HG02763 (cell line): ENCODE measurements around the gene SLC39A3.
A peak's percentile ranks its signal among the peaks of the same experiment; 100 is the strongest.

ENCODE experiments used
- ATAC-seq: cut with Tn5 transposase; IDR thresholded peaks from one replicate; pipeline ENCODE4 v1.9.1; 2021; ENCODE audit warnings: mild to moderate bottlenecking, moderate library complexity; ENCODE audit not compliant: unreplicated experiment

The SLC39A3 gene

DNA sequence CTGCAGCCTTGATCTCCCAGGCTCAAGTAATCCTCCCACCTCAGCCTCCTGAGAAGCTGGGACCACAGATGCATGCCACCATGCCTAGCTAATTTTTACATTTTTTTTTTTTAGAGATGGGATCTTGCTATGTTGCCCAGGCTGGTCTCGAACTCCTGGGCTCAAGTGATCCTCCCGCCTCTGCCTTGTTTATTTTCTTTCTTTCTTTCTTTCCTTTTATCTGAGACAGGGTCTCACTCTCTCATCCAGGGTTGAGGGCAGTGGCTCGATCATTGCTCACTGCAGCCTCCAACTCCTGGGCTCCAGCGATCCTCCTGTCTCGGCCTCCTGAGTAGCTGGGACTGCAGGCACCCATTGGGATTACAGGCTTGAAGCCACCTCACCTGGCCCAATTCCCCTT is 33.6 kb downstream of the SLC39A3 start:
- ATAC-seq: no peak

DNA sequence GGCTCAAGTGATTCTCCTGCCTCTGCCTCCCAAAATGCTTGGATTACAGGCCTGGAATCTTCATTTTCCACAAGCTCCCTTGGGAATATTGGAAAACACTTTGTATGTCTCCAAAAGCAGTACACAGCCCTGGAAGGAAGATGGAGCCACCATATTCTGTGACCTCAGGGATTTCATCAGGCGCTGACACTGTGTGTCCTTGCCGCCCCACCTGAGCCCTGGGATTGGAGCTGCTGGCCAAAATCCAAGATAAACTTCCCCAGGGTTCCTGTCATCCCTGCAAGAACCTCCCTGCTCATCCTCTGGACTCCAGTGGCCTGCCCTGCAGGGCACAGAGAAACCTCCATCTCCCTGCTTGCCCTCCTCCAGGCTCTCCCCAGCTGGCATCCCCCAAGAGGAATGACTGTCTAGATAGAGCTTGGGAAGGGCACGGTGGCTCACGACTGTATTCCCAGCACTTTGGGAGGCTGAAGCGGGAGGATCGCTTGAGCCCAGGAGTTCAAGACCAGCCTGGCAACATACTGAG is 36.1 kb downstream of the SLC39A3 start:
- no peak for ATAC-seq

DNA sequence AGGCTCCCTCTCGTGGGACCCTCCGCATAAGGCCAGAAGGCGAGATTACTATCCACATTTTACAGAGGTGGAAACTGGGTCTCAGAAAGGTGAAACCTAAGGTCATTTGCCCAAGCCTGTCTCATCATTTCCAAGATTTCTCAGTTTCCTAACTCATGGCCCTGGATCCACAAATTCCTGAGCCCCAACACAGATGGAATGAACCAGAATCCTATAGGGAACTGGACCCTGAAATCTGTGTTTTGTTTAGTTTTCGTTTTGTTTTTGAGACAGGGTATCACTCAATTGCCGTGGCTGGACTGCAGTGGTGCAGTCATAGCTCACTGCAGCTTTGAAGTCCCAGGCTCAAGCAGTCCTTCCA is 36.8 kb downstream of the SLC39A3 start:
- ATAC-seq: no peak

DNA sequence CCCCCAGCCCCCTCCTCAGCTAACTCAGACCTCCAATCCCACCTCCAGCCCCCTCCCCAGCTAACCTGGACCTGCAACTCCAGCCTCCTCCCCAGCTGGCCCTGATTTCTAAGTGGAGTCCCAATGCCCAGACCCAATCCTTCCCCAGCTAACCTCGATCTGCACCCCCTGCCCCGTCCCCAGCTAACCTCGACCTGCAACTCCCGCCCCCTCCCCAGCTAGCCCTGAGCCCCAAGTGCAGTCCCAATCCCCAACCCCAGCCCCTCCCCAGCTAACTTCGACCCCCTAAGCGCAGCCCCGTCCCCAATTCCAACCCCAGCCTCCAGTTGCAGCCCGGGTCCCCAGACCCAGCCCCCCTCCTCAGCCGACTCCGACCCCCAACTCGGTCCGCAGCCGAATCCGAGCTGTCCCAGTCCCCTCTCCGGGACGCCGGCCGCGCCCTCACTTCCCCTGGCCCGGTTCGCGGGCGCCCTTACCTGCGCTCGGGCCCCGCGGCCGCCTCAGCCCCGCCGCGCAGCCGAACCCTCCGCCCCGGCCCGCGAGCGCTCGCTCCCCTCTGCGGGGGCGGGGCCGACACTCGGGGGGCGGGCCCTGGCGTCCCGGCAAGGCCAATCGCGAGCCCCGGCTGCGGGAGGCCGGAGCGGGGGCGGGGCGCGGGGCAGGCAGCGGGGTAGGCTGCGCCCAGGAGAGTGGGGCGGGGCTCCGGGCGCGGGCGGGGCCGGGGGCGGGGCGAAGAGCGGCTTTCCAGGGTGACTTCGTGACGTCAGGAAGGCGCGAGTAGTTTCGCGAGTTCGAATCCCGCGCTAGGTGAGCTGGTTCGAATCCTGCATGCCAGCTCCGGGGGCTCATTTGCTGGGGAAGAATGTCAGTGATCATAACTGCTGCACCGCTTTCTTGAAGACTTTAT is 37.4 kb downstream of the SLC39A3 start, which contains the start of gene GNG7:
Gene GNG7 (minus strand): TSS at position 525 of the 907 bp plus-strand sequence. CDS start 182,006 bp downstream, outside the sequence.
- ATAC-seq: peak; percentile 85

DNA sequence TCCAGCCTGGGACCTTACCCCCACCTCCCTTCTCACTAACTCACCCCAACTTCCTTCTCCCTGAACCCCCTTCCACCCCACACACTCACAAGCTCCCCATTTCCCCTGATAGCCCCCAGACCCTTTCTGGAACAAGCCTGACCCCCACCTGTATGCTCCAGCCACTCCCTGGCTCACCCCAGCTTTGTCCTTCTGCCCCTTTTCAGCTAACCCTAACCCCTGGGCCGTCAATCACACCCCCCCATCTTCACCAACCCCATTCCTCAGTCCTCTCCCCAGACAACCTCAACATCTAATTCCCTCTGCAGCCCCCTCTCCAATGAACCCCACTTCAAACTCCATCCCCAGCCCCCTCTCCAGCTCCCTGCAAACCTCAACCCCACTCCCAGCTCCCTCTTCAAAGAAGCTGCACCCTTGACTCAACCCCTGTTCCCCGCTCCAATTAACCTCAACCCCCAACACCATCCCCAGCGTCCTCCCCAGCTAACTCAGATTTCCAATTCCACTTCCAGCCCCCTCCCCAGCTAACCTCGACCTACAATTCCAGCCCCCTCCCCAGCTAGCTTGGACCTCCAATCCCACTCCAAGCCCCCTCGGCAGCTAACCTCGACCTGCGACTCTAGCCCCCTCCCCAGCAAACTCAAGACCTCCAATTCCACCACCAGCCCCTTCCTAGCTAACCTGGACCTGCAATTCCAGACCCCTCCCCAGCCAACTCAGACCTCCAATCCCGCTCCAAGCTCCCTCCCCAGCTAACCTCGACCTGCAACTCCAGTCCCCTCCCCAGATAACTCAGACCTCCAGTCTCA is 38.3 kb downstream of the SLC39A3 start:
- ATAC-seq: no peak

DNA sequence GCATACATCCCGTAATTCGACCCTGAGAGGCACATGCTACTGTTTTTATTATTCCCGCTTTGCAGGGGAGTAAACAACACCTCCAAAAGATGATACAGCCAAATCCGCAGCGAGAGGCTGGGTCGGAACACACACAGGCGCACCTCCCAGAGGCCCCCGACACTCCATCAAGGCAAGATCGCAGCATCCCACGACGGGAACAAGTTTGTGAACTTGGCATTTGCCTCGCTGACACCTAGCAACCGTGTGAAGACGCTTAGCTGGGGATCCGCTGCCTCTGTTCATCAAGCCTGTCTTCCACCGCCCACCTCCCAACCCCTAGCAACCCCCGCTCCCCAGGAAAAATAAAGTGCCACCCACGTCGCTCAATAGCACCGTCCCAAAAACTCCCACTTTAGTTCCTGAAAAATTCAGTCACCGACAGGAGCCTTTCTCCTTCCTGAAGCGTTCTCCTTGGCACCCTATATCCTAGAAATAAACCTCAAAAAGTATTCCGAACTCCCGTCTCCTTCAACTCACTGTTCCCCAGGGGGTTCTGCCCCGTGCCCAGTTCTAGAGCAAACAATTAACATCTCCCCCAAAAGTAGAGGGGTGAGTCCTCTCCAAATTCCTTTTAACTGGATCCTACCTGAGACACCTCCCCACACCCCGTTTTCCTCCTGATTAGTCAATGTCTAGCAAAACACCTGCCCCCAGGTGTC is 39.0 kb downstream of the SLC39A3 start:
- ATAC-seq: no peak

DNA sequence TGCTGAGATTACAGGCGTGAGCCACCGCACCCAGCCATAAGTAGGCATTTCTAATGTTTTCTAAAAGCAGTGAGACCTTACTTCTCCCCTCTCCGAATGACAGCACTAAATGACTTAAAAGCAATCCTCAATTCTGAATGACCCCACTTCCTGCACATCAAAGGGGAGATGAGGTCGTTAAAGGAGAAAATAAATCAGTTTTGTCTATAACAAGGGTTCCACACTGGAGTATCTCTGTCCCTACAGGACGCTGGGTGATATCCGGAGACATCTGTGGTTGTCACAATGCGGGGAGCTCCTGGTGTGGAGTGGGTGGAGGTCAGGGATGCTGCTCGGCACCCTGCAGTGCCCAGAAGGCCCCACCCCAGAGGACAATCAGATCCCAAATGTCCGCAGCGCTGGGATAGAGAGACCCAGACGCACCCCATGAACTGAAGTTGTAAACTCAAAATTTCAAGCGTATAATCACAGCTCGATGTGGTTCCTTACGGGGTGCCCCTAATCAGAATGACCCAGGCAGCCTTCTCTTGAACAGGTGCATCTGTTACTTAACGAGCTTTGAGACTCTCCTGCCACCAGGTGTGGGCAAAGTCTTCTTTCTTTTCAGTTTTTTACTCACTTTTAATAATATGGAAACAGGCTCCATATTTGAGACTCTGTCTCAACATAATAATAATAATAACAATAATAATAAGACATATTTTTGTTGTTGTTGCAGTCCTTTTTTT is 40.2 kb downstream of the SLC39A3 start:
- no peak for ATAC-seq

DNA sequence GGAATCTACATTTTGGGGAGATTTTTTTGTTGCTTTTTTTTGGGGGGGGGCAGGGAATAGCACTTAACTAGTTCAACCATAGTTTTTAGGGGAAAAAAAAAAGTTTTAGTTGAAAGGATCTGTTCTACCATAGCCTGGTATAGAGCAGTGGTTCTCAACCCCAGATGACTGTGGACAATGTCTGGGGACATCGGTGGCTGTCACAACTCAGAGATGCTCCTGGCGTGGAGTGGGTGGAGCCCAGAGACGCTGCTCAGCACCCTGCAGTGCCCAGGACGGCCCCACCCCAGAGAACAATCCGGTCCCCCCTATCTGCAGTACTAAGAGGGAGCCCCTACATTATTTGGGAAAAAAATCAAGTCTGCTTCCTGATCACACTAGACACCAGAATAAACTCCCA is 45.6 kb downstream of the SLC39A3 start:
- ATAC-seq: no peak

DNA sequence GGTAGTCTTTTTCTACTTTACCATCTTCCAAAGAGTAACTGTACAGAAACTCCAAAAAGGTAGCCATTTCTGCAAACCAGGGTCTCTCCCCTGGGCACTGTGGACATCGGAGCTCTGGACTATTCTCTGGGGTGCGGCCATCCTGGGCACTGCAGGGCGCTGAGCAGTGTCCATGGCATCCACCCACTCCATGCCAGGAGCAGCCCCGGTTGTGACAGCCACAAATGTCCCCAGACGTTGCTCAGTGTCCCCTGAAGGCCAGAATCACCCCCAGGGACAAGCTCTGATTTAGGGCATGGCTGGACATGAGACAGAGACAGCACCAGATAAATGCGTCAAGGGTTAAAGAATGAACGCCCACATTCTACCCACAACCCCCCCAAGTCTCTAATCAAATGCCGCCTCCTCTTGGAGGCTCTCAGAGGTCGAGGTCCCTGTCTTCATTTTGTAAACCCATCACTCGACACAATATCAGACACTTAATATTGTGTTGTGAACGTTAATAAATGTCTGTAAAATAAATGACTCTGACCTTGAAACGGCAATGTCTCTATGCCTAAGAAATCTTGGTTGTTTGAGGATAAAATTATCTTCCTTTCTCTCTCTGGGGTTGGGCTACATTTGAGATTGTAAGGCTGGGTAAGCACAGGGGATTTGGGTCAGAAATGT is 46.2 kb downstream of the SLC39A3 start:
- ATAC-seq: no peak

DNA sequence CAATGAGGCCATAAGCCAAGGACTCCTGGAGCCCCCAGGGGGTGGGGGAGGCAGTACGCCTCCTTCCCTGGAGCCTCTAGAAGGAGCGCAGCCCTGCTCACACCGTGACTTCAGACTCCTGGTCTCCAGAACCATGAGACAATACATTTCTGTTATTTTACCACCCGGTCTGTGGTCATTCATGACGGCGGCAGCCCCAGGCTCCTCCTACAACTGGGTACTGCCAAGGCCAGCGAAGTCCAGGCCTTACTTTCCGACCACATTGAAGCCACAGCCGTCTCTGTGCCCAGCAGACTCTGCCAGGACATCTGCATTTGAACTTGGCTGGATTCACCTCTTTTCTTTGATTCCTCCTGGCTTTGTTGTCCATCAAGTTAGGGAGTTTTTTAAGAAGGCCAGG is 47.9 kb downstream of the SLC39A3 start:
- no peak for ATAC-seq

DNA sequence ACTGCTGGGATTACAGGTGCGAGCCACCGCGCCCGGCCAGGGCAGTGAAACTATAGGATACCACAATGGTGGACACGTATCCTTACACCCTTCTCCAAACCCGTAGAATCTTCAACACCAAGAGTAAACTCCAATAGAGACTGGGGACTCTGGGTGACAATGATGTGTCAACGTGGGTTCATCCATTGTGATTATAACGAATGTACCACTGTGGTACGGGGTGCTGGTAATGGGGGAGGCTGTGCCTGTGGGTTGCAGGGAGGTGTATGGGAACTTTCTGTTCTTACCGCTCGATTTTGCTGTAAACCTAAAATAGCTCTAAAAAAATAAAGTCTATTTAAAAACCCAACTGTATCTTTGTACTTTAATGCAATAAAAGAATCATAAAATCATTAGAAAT is 49.0 kb downstream of the SLC39A3 start:
- no peak for ATAC-seq

DNA sequence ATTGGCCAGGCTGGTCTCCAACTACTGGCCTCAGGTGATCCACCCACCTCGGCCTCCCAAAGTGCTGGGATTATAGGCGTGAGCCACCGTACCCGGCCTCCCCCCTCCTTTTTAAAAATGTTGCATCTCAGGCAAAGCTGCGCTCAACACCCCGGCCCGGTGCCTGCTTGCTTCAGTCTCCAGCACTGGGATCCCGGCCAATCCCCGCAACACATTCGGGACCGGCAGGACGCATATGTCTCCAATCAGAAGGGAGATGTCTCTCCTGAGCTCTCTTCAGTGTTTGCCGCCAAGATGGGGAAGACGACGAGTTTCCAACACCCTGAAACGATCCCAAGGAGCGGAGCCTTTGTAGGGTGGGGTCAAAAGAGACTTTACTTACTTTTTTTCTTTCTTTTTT is 53.5 kb downstream of the SLC39A3 start:
- ATAC-seq: no peak

DNA sequence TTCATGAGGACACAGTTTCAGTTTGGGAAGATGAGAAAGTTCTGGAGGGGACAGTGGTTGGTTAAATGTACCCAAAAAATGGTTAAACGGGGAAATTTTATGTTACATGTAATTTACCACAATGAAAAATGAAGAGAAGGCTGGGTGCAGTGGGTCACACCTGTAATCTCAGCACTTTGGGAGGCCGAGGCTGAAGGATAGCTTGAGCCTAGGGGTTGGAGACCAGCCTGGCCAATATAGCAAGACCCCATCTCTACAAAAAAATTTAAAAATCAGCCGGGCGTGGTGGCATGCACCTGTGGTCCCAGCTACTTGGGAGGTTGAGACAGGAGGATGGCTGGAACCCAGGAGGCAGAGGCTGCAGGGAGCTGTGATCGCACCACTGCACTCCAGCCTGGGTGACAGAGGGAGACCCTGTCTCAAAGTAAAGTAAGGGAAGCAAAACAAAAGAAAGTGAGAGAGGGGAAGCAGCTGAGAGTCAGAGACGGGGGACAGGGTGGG is 54.6 kb downstream of the SLC39A3 start:
- ATAC-seq: no peak

DNA sequence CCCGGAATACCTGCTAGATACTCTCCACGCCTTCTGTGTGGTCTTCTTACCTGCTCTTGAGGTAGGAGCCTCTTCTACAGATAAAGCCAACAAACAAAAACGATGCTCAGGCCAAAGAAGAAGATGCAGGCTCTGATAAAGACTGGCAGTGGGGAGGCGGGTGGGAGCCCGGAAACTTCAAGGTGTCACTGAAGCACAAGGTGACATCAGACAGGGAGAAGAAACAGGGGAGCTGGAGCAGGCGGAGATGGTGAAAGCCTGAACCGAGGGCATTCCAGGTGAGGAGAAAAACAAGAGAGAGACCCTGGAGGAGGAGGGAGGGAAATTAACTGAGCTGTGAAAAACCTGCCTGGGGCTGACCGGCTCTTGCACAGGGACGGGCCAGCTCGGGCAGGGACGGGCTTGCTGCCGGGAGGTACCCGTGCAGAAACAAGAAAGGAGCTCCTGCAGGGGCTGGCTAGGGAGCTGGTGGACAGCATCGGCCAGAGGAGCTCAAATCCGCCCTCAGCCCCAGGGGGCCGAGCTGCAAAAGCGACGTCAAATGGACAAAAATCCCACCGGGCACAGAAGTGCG is 56.3 kb downstream of the SLC39A3 start:
- no peak for ATAC-seq
